Measurements from ENCODE around the gene PDE4B.
A peak's percentile ranks its signal among the peaks of the same experiment; 100 is the strongest.

PDE4B gene

DNA sequence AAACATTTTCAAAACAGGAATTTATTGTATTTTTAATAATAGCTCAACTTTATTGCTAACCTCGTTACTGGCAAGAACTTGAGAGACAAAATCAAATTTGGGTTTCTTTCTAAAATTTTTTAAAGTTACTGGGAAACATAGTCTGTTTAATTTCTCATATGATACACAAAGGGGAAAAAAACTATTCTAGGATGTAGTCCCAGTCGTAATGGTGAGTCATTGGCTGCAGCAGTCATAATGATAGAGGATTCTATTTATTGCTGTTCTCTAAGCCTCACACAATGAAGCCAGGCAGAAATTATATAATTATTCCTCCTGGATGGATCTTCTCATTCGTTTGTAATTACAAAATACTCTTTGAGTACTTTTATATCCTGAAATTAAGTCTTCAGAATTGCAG is 414.8 kb downstream of the PDE4B start:
- DNase-seq, result no peak

GRCh38 chr1:66208632-66209031 is 415.9 kb downstream of the PDE4B start:
- DNase-seq, result no peak

DNA sequence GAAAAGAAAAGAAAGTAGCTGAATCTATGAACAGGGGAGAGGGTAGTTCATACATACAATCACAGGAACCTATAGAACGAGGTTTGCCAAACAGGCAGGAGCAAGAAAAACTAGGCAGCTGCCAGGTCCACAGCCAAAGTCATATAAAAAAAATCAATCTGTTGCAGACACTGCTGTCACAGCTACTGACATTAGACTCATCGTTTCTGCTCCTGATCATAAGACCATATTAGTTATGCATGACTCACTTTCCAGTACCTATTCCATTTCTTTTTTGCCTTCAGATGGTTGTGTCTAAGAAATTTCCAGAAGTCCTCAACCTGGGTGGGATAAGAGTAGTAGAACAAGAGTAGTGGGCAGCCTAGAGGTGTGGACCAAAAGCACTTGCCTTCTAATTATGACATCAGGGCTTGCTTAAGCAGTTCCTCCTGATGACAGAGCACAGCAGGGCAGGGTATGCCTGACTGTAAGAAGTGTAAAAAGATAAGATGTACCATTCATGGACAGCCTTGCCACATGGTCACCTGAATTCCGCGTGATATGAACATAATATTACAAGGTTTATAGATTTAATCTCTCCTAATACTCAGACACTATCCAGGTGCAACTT is 418.0 kb downstream of the PDE4B start:
- DNase-seq, result no peak

- no peak for DNase-seq
These were observed 418.8 kb downstream of the PDE4B start for GRCh38 chr1:66211521-66211920.

- DNase-seq, result no peak
These were observed 420.8 kb downstream of the PDE4B start for GRCh38 chr1:66213491-66213890.

DNA sequence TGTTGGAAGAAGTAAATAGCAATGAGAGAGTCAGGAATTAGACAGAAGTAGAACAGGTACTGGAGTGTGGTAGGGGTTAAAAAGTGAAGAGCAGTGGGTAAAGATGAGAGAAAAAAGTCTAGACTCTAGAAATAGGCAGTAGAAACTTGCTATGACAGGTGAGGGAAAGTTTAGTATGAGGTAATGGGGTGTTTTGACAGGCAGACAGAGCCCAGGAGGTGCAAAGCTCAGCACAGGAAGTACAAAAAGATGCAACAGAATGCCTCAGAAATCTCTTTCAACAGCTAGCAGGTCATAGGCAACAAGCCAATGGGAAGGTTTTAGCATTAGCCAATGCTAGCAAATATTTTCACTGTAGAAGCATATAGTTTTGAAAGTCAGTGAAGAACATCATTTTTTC is 422.2 kb downstream of the PDE4B start:
- DNase-seq, result no peak

DNA sequence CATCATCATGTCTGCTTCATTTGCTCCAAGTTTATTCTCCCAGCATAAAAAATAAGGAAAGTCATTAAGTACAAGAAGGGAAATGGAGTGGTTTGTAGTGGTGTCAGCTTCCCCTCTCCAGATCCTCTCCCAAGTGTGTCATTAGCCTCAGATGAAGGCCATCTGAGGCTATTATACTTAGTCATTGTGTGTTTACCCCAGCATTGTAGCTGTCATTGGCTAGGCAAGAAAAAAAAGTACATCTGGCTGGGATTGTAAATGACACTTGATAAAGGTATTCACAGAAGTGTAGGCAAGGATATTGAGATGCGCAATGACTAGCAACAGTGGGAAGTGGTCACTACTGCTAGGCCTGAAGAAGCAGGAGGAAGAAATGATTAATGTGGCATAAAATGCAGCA is 424.3 kb downstream of the PDE4B start:
- DNase-seq, result peak; percentile 54 to 79

- DNase-seq, result no peak
These were observed 424.9 kb downstream of the PDE4B start for GRCh38 chr1:66217561-66217960.

DNA sequence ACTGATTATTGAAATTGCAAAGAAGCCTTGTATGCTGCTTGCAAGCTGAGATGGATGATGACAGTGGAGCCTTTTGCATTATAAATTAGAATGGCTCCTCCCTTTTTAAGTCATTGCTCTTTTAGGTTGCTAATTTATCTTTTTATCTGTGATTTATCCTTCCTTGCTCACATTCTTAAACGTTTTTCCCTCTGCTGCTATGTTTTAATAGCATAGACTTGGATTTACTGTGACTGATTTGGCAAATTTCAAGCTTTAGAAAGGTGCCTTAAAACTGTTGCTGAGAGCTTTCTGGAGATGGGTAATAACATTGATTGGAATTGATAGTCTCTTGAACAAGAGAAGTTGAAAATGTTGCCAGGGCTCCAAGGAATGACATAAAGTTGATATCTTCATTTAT is 427.8 kb downstream of the PDE4B start:
- DNase-seq, result no peak

GRCh38 chr1:66223681-66224080 is 431.0 kb downstream of the PDE4B start:
- no peak for DNase-seq

GRCh38 chr1:66226985-66227384 is 434.3 kb downstream of the PDE4B start:
- no peak for DNase-seq

DNA sequence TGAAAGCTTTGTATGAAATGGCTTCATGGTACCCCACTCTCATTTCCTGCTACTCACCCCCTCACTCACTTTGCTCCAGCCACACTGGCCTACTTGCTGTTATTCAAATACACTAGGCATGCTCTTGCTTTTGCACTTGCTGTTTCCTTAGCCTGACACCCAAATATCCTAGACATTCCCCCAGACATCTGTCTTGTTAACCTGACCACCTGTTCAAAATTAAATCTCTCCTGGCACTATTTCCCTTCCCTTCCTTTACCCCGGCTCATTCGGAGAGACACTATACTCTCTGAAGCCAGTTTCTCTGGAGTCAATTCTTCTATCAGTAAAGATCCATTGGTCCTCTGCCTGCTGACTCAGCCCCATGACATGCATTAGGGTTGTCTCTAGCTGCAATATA is 435.3 kb downstream of the PDE4B start:
- peak in 1 of 2 experiments; percentile 57 for DNase-seq

DNA sequence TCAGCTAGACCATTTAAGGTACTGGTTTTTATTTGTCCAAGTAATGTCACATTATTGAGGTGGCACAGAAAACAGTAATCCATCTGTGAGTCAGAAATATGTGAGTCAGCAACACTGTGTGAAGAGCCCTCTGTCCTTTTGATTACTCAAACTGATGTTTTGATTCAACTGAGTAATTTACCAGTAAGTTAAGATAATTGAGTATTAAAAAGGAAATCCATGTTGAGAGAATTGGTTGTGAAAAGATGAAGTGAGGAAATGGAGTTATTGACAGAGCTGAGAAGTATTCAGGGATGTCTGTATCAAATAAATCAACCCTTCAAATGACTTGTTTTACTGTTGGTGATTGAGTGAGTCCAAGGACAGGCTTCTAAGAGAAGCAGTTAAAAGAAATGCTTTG is 438.5 kb downstream of the PDE4B start:
- DNase-seq, result no peak

DNA sequence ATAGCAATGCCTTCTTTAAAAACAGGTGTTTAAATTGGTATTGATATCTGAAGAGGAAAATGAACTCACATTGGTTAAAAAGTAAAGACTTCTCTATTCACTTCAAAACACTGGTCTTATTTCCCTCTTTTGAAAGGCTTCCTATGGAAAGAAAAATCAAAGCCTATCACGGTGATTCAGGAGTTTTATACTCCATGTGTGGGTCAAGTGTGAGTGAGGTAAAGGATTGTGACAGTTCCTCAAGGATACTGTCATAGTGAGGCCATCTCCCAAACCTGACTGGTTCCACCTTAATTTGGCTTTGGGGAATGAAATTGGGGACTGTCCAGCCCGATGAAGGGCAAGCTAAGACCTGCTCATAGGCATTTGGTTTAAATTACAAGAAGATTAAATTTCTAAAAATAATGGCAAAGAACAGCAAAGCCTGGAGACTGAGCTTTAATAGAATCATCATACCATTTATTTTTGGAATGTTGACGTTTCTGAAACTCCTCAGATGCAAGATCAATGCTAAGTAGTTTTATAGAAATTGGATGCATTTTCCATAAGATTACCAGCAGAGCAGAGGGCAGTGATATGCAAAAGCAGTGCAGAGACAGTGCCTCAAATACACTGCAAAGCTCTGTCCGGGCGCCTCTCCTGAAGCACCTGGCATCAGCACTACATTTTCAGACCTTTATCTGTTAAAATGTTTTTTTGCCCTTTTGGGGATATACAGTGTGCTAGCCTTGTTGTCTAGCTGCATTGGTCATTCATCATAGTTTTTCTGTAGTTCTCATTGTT is 439.2 kb downstream of the PDE4B start:
- no peak for DNase-seq

GRCh38 chr1:66237042-66237441 is 444.3 kb downstream of the PDE4B start:
- peak in 1 of 2 experiments; percentile 43 for DNase-seq

DNA sequence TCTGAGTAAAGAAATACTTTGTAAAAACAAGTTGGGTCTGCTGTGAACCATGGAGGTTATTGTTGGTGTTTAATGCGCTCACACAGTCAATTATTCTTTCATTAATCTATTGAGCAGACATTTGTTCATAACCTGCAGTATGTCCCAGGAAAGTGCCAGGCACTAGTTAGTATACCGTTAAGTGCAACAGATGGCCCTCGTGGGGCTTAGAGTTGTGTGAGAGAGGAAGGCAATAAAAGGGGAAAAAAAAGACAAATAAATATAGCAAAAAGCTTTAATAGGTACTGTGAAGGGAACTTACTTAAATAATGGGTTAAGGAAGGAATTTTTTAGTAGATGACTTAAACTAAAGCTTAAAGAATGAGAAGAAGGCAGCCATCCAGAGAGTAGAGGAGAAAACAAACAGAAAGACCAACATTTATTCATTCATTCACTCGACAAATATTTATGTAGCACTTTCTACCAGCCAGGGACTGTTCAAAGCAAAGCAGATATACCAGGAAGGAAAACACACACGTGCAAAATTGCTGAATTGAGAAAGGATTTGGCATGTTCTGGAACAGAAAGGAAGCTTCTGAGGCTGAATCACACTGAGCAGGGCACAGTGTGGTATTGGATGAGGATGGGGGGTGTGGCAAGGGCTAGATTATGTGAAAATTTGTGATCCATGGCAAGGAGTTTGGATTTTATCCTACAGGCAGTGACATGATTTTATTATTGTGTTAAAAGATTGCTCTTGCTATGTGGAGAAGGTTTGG is 445.2 kb downstream of the PDE4B start:
- peak in 1 of 2 experiments; percentile 61 for DNase-seq

- DNase-seq, result no peak
These were observed 447.1 kb downstream of the PDE4B start for GRCh38 chr1:66239834-66240233.

DNA sequence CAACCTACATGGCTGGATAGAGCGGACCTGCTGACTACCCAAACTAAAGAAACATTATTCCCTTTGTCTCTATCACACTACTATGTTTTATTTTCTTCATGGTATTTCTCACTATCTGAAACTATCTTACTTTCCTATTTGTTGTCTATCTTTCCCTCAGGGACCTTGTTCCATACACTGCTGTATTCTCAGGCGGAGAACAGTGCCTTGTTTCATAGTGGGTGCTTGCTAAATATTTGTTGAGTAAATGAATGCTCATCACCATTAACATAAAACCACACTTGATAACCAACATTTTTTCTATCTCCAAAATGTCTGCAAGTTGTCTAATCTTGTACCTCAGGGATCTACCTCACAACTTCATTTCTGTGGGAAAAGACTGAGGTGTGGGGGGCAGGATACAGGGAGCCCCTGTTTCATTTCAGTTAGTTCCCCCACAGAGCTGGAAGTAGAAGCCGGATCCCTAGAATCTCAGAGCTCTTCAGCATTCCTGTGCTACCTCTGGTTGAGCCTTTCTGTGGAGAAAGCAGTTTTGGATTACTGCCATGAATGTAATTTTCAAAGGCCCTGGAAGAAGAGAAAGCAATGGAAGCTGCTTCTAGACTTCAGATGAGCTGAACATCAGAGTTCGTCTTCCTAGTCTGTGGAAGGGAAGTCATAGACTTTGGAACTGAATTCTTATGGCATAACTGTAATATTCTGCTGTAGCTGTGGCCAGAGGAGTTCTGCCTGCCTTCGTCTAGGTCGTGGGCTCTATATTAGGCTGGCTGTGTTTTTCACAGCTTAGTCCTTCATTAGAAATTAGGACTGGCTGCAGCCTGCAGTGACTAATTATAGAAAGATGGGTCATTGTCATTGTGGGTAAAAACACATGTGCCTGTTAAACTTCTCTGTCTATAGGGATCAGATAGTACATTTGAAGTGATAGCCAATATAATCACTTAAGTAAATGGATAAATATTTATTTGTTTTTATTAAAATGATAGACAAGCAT is 448.1 kb downstream of the PDE4B start:
- DNase-seq, result no peak

DNA sequence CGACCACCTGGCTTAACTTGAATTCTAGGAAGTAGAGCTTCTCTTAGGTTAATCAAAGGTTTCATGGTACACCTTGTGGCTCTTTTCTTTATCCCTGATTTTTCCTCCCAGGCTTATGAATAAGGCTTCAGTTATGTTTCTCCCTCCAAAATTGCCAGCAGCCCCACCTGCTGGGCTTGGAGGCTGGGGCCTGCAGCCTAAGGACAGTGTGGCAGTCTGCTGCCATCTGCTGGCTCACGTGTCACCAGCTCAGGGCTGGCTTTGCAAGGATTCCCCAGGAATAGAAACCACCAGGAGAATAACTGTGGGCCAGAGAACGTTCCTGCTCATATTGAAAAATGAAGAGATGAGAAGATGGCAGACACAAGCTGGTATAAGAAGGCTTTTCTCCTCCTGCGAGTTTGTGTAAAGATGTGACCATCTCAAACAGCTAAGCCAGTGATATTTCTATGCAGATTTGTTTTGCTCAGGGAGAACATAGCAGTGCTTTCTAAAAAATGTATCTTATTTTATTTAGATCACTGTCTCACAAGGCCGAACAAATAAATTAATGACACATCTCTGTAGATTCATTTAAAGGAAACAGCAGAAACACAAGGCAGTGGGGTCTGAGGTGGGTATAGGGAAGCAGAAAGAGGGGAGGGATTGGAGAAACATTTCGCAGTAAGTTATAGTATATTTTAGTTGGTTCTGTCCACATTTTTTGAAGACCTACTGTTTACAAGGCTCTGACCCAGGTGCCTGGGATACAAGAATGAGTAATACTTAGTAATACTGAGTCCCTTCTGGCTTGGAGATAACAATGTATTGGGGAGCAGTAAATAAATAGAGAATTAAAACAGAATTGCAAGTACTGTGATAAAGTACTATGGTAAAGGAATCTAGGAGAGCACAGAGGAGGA is 450.2 kb downstream of the PDE4B start:
- DNase-seq, result peak; percentile 31 to 80

GRCh38 chr1:66243548-66244130 is 450.9 kb downstream of the PDE4B start:
- DNase-seq, result no peak

DNA sequence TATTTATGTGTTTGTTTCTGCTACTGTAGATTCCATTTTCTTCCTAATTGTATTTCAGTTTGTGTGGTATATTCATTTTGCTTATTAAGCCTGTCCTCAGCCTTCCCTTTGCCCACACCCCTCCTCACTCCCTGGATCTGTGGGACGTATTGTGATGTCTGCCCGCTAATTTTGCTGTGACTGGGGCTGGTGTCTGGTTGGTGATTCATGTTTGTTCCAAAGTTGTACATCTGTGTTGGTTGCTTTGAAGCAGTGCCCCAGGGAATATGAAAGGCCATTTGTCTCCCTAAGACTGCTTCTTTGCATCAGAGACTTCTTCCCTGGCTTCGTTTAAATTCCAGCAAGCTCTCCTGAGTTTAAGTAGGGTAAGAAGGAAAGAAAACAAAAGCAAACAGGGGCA is 451.7 kb downstream of the PDE4B start:
- peak in 1 of 2 experiments; percentile 1 for DNase-seq

Measured in NCI-H524 (cell line).